Liver (tissue), 3 donors: ENCODE measurements around the gene CFAP299.

Experiments used
- CTCF ChIP-seq: fragments of 150-350 bp; IDR thresholded peaks from 2 replicates; pipeline ENCODE4 v1.5.1; 2017; ENCODE audit warnings: improper control_type of control experiment, low read depth, low read length; ENCODE audit not compliant: missing input control
- FOXA1 ChIP-seq: IDR thresholded peaks from 2 replicates; pipeline ENCODE4 v1.6.1; 2016; ENCODE audit warnings: antibody characterized with exemption
- GABPA ChIP-seq, 2 donors: IDR thresholded peaks in 1 of 2; conservative IDR thresholded peaks in 1 of 2; 2 replicates each; pipeline ENCODE4 v1.6.1; 2016; ENCODE audit warnings: antibody characterized with exemption in 2 of 2, mild to moderate bottlenecking in 1 of 2, moderate library complexity in 1 of 2
- JUND ChIP-seq, 2 donors: IDR thresholded peaks; 2 replicates each; pipeline ENCODE4 v1.6.1; 2016; ENCODE audit warnings: antibody characterized with exemption in 2 of 2
- MAX ChIP-seq: IDR thresholded peaks from 2 replicates; pipeline ENCODE4 v1.6.1; 2016; ENCODE audit warnings: antibody characterized with exemption
- NR2F2 ChIP-seq: IDR thresholded peaks from 2 replicates; pipeline ENCODE4 v1.6.1; 2016; ENCODE audit warnings: antibody characterized with exemption
- RAD21 ChIP-seq, 2 donors: IDR thresholded peaks; 2 replicates each; pipeline ENCODE4 v1.6.1; 2016; ENCODE audit warnings: antibody characterized with exemption in 2 of 2, mild to moderate bottlenecking in 2 of 2
- REST ChIP-seq: IDR thresholded peaks from 2 replicates; pipeline ENCODE4 v1.6.1; 2016; ENCODE audit warnings: antibody characterized with exemption, mild to moderate bottlenecking
- RXRA ChIP-seq, 2 donors: IDR thresholded peaks; 2 replicates each; pipeline ENCODE4 v1.6.1; 2017 to 2018; ENCODE audit warnings: antibody characterized with exemption in 2 of 2, mild to moderate bottlenecking in 1 of 2
- SP1 ChIP-seq: IDR thresholded peaks from 2 replicates; pipeline ENCODE4 v1.6.1; 2018; ENCODE audit warnings: antibody characterized with exemption, mild to moderate bottlenecking
- TAF1 ChIP-seq: conservative IDR thresholded peaks from 2 replicates; pipeline ENCODE4 v1.6.1; 2016; ENCODE audit warnings: antibody characterized with exemption, mild to moderate bottlenecking
- YY1 ChIP-seq: IDR thresholded peaks from 2 replicates; pipeline ENCODE4 v1.6.1; 2016; ENCODE audit warnings: antibody characterized with exemption, mild to moderate bottlenecking
- ZBTB33 ChIP-seq: IDR thresholded peaks from 2 replicates; pipeline ENCODE4 v1.6.1; 2016; ENCODE audit warnings: antibody characterized with exemption
- donor health status: healthy.
- donor health status: healthy.

GRCh38 chr4:80390178-80390577 lies 54.6 kb downstream of the CFAP299 start:
- TF ChIP-seq CTCF: no peak
- no peak for TF ChIP-seq ZBTB33
- no peak for TF ChIP-seq MAX
- TF ChIP-seq RAD21 (IDR thresholded peaks at IDR 0.05): no peak
- no peak for TF ChIP-seq TAF1
- TF ChIP-seq FOXA1: no peak
- no peak for TF ChIP-seq REST
- no peak for TF ChIP-seq SP1
- no peak for TF ChIP-seq YY1
- no peak for TF ChIP-seq NR2F2
- no peak for TF ChIP-seq GABPA (IDR thresholded peaks at IDR 0.05 in 1 of 2, conservative IDR thresholded peaks at IDR 0.05 in 1 of 2)
- TF ChIP-seq JUND (IDR thresholded peaks at IDR 0.05): no peak
- no peak for TF ChIP-seq RXRA (IDR thresholded peaks at IDR 0.05)
